HL-60/S4 treated with retinoic acid at 250 ng/mL for 4 days and 3 days (cell line): ENCODE measurements around the gene PDE8B.

Experiments
- in situ Hi-C: fragments of 300-500 bp; cut with MboI; formaldehyde crosslinking; loops from 2 replicates; pipeline ENCODE4 v1.7.0; 2022; ENCODE audit warnings: low sequenced_read_pairs

Gene PDE8B

DNA sequence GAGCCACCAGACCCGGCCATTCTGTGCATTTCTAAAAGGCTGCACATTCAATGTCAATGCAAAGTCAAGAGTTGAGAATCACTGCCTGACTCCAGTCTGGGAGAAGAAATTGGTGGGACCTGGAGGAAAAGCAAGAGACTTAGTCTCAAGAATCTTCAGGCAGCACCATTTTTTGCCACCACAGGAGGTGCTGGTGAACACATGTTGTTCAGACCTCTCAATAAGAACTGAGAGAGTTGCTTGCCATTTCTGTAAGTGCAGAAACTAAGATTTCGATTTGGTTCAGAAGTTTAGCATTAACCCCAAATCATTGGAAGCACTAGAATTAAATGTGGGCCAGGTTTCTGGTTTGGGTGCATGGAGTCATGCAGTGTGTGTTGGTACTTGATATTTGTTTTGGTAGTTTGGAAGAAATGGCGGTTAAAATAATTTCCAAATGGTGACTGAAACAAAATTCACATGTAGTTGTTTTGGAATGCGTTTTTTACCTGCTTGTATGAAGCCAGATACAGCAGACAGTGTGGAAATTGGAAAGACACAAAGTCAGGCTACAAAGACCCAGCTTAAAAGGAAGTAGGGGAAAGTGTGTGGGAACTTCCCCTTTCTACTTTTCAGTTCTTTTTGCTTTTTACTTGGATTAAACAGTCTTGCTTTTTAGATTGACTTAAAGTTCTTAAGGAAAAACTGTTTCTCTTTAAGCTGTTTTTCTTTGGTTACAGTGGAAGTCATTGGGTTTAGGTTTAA is 20.4 kb downstream of the PDE8B start:
- in situ Hi-C loops, result no loop called here

DNA sequence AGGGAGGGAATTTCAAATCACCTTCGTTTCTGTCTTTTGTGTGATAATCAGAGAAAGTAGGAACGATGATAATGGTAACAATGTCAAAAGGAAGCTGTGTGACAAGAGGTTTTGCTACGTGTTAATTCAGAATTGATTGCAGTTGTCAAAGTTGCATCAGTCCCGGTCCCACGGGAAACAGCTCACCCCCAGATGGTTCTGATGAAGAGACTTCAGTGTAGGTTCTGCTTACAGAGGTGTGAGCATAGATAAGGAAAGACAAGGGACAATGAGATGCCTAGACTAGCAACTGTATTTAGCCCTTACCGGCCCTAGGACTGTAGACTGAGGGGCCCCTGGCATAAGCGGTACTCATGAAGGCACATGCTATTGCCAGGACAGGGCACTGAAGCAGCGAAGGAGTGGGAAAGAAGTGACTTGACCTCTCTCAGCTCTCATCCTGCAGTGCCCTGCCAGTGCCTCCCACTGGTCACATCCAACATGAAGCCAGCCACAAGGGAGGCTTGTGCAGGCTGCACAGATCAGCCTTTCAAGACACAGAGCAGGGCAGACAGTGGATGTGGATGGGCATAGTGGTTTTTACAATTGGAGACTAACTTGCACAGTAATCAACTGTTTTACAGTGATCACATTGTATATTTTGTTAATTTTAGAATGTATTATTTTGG is 21.1 kb downstream of the PDE8B start:
- in situ Hi-C loops, result no loop called here

DNA sequence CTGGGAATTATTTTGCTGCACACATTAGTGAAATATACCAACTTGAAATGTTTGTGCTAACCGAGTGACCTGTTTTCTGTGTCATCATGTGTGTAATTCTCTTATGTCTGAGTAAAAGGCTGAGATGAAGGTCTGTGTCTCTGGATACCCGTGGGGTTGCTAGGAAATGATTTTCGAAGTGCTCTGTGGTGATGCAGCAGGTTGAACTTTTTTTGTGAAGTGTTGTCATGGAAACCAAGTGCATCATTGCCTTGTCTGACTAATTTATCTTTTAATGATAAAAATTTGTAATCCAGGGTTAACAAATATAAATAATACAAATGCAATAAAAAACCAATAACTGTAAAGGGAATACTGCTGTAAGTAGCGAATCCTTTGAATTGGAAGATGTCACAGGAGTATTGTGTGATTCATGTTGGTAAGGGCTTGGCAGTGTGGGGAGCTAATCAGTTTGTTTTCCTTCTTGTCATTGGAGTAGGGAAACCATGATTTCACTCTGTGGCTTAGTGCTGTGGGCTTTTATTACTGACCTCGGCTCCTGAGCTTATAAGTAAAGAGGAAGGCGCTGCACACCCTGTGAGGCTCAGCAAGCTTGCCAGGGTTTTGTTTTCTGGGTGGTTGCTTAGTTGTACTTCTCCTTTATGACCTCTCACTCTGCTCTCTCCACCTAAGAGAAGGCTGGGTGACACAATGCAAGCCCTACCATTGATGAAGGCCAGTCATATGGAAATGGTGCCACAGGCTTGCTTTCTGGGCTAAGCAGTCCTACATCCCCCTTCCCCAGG is 22.3 kb downstream of the PDE8B start:
- in situ Hi-C loops, result no loop called here

DNA sequence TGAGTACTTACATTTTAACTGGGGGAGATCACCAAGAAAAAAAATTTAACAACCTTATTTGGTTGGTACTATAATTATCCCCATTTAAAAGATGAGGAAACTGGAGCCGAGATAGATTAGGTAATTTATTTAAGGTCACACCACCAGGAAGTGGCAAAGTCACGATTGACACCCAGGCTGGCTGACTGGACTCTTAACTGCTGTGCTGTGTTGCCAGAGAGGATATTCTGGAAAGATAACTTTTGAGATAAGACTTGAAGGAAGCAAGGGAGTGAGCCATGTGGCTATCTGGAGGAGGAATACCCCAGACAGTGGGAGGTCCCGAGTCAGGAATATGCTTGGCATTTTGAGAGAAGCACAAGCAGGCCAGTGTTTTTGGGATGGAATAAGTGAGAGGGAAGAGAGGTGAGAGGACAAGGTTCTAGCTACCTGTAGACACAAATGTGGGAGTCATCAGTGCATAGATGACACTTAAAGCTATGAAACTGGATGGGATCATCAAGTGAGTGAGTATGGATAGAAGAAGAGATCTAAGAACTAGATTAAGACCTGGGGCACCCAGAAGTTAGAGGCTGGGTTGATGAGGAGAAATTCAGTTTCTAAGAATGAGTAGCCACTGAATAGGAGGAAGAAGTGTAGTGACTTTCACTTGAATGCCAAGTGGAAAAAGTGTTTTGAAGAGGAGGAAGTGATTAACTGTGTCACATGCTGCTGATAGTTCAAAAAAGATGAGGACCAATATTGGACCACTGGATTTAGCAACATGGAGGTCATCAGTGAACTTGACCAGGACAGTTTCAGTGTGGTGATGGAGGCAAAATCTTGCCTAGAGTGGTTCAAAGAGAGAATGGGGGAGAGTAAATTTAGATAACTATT is 25.6 kb downstream of the PDE8B start:
- in situ Hi-C loops, result no loop called here

GRCh38 chr5:77239126-77239741 is 28.8 kb downstream of the PDE8B start:
- in situ Hi-C loops, result no loop called here

GRCh38 chr5:77241444-77241843 is 31.0 kb downstream of the PDE8B start:
- in situ Hi-C loops, result no loop called here

DNA sequence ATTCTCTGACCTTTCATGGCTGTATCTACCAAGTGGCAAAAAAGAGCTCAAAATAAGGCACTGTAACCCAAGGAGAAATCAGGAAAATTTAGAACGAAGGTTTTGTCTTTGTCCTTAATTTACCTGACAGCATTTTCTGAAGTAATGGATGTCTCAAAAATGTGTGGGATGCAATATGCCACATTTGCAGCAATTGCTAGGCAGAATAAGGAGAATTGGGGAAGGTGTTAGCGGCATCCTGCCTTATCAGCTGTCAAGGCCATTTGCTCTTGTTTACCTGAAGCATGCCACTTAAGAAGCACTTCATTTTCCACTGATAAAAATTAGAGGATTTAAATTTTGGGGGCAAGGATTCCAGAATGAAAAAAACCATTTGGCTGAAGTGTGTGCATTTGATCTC is 39.0 kb downstream of the PDE8B start:
- in situ Hi-C loops, result no loop called here

DNA sequence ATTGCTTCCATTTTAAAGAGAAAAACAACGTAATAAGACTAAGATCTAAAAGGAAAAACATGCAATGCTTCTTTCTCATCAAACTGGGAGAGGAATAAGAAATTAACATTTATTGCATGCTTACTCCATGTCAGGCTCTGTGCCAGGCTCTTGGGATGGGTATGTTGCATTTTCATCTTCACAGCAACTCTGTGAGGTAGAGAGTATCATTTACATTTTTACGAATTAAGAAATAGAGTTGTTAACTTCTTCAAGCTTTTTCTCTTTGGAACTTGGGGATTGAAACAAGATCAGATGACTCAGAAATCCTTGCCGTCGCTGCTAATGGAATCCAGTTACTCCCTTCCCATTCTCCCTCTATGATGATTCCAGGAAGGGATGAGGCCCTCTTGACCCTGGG is 39.5 kb downstream of the PDE8B start:
- in situ Hi-C loops, result no loop called here

DNA sequence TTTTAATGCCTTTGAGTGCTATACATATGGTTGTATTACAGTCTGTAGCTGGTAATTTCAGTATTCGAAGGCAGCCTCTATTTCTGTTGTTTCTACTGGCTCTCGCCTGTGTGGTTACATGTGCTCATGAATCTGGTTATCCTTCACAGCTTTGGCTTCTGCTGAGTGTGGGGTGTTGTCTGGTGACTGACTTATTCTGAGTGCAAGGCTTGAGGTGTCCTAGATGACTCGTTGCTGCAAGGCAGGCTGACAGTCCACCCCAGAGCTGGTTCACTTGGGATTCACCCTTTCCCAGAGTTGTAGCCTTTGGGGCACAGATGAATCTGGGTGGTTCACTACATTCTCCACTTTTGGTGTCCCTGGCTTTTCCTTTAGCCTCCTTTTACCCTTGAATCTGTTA is 41.4 kb downstream of the PDE8B start:
- in situ Hi-C loops, result no loop called here

DNA sequence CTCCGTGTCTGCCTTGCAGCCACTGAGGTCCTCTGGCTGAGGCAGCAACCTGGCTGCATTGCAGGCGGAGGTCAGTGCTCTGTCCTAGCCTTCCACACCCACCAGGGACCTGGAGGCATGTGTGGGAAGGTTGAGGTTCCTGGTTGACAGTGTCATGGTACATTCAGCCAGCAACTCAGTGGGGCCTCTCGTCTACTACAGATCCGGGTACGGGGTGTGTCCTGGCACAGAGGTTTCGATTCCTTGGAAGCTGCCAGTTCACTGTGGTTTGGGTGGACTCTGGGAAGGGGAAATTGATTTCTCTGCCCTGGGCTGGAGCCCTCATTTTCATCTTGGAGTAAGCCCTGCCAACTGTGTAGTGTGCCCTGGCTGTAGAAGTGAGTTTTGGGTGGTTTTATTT is 45.1 kb downstream of the PDE8B start:
- in situ Hi-C loops, result no loop called here

GRCh38 chr5:77256406-77256805 is 45.9 kb downstream of the PDE8B start:
- in situ Hi-C loops, result no loop called here

GRCh38 chr5:77258652-77259051 is 48.2 kb downstream of the PDE8B start:
- in situ Hi-C loops, result no loop called here

- in situ Hi-C loops, result no loop called here
These were observed 49.0 kb downstream of the PDE8B start for GRCh38 chr5:77259476-77259875.

GRCh38 chr5:77262697-77263096 is 52.2 kb downstream of the PDE8B start:
- in situ Hi-C loops, result no loop called here

DNA sequence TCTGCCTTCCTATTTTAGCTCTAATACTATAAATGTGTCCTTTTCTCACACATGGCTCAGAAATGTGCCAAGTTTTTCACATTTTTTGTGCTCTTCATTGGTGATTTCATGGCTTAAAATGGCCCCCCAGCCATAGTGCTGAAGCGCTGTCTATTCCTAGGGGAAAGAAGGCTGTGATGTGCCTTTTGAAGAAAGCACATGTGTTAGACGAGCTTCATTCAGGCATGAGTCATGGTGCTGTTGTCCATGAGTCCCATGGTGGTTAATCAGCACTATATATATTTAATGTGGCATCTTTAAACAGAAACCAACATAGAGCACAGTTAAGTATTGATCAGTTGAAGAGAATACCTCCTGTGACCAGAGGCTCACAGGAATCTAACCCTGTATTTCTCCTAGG is 55.8 kb downstream of the PDE8B start:
- in situ Hi-C loops, result no loop called here

DNA sequence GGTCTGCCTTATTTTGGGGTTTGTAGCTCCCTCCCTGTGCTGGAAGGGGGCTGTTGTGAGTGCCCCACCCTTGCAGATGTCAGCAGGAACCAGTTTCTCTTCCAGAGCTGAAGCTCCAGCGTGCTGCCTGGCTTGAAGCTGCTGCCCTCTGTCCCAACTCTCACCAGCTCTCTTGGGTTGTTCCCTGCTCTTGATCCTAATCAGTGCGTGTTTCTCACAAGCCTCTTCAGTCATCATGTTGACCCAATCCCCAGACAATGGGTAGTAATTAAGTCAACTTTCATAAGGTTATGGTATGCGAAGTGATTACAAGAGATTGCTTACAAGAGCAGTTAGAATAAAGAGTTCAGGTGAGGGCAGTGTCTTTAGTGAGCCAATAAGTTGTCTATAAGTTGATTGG is 57.0 kb downstream of the PDE8B start:
- in situ Hi-C loops, result no loop called here

- in situ Hi-C loops, result no loop called here
These were observed 61.7 kb downstream of the PDE8B start for GRCh38 chr5:77272206-77272605.

DNA sequence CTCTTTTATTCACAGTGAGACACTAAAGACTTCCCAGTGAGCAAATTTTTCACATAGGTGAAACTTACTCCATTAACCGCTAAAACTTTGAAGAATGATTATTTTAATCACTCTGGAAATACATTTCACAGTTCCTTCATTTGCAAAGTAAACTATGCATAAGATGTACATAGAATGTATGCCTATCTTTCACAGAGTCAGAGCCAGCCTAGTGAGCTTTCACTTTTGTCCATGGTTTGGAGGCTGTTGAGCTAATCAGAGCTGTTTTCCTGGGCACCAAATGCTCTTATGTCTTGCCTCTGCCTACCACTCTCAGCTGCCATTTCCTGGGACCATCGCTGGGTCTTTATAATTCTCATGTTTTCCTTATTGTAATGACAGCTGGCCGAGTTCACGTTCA is 67.3 kb downstream of the PDE8B start:
- in situ Hi-C loops, result no loop called here

DNA sequence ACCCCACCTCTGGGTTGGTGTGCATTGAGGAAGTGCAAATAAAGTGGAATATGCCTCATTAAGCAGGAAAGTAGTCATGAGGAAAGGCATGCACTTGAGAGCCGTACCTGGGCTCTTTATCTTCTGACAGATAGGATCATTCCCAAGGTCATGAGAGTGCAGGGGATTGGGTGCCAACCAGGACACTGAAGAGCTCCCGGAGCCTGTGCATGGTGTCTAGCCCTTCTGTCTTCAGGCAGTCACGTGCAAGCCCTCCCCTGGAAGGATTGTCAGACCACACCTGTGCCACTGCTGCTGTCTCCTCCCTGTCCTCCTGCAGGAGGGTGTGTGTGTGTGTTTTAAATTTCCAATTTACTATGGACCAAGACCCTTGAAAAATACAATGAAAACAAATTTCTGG is 69.6 kb downstream of the PDE8B start:
- in situ Hi-C loops, result no loop called here

GRCh38 chr5:77281969-77282336 is 71.5 kb downstream of the PDE8B start:
- in situ Hi-C loops, result no loop called here
